SU-DHL-6 (cell line): ENCODE results near the gene C2orf49.

Source experiments
- H2AFZ ChIP-seq: fragments of 200-600 bp; sonication (generic); 2 replicates; pipeline ENCODE4 v1.6.1; 2014; ENCODE audit warnings: low read depth, mild to moderate bottlenecking, moderate library complexity, mixed read lengths, antibody characterized with exemption, low read length; ENCODE audit not compliant: severe bottlenecking
- H3F3A ChIP-seq: fragments of 200-600 bp; shearing (Covaris generic); 2 replicates; pipeline ENCODE4 v1.6.0; 2016; ENCODE audit warnings: antibody characterized with exemption, mild to moderate bottlenecking; ENCODE audit not compliant: insufficient read depth
- H3K27ac ChIP-seq: fragments of 200-600 bp; sonication (generic); 2 replicates; pipeline ENCODE4 v1.5.1; 2016; ENCODE audit warnings: low read depth, mild to moderate bottlenecking, low read length, moderate library complexity, mixed read lengths
- H3K27me3 ChIP-seq: fragments of 200-600 bp; sonication (generic), shearing (Covaris generic); 2 replicates; pipeline ENCODE4 v1.6.0; 2014; ENCODE audit warnings: mild to moderate bottlenecking, low read length
- H3K36me3 ChIP-seq: fragments of 200-600 bp; sonication (generic); 2 replicates; pipeline ENCODE4 v1.6.1; 2014; ENCODE audit warnings: mild to moderate bottlenecking, low read length, mixed read lengths
- H3K4me2 ChIP-seq: fragments of 300-600, 200-600 bp; shearing (Covaris generic), sonication (generic); 2 replicates; pipeline ENCODE4 v1.6.0; 2014; ENCODE audit warnings: low read length, low read depth, mild to moderate bottlenecking; ENCODE audit not compliant: poor library complexity, severe bottlenecking
- H3K4me3 ChIP-seq: fragments of 200-600 bp; sonication (generic); 2 replicates; pipeline ENCODE4 v1.5.1; 2014; ENCODE audit warnings: antibody characterized with exemption, low read length, mild to moderate bottlenecking, mixed read lengths; ENCODE audit not compliant: insufficient read depth, poor library complexity, severe bottlenecking
- H3K79me2 ChIP-seq: fragments of 200-600 bp; sonication (generic); 2 replicates; pipeline ENCODE4 v1.6.1; 2014; ENCODE audit warnings: mild to moderate bottlenecking, low read length, moderate library complexity; ENCODE audit not compliant: insufficient read depth
- H3K9ac ChIP-seq: fragments of 200-600 bp; sonication (generic); 2 replicates; pipeline ENCODE4 v1.7.0; 2014; ENCODE audit warnings: mild to moderate bottlenecking, low read length
- H3K9me2 ChIP-seq: fragments of 200-600 bp; sonication (generic); replicated peaks from 2 replicates; pipeline ENCODE4 v1.6.1; 2014; ENCODE audit warnings: low read length; ENCODE audit not compliant: insufficient read depth
- H3K9me3 ChIP-seq: fragments of 200-600 bp; sonication (generic); 2 replicates; pipeline ENCODE4 v1.6.1; 2014; ENCODE audit warnings: low read length, mixed read lengths; ENCODE audit not compliant: insufficient read depth
- H4K20me1 ChIP-seq: fragments of 200-600 bp; sonication (generic); 2 replicates; pipeline ENCODE4 v1.6.1; 2014; ENCODE audit warnings: low read depth, mild to moderate bottlenecking, antibody characterized with exemption, low read length, moderate library complexity, mixed read lengths
- EZH2phosphoT487 ChIP-seq: fragments of 200-600 bp; sonication (generic), shearing (Covaris generic); conservative IDR thresholded peaks from 2 replicates; pipeline ENCODE4 v1.6.1; 2018; ENCODE audit warnings: mild to moderate bottlenecking, antibody characterized with exemption, low read length, moderate library complexity, mixed read lengths
- TF ChIP-seq, protein P1 (sequence below): fragments of 200-600 bp; sonication (generic); IDR thresholded peaks from one replicate; pipeline ENCODE4 v1.5.1; 2017; ENCODE audit warnings: antibody characterized with exemption, mild to moderate bottlenecking, low read length, moderate library complexity; ENCODE audit not compliant: insufficient read depth, poor library complexity, severe bottlenecking

The C2orf49 gene

DNA sequence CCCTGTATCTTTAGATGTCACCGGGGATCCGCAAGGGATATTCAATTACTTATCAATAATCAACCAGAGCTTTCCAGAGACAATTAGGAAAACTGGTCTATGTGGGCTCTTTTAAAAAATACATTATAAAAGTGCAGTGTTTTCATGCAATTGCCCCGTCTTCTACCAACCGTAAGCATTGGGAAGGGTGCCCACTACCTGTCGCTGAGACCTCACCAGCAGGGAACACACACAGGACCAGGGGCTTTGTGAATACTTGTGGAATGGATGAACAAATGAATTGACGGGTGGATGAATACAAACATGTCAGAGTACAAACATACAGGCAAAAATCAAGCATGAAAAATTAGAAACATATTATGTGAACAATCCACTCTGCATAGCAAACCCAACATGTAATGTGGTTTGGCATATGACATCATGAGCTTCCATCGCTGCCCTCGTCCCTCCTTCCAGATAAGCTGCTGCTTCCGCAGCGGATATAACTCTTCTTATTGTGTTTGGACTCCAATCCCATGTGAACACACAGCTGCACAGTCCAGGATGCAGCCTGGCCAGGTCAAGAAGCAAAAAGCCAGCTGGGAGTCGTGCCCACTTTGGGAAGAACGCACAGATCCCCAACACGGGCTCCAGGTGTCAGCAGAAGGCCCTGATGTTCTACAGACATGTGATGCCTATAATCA lies 56.2 kb downstream of the C2orf49 start:
- no peak overlapping the region for H3K4me2 ChIP-seq
- H3F3A ChIP-seq: no peaks in the 10 kb centered on the region
- no peaks in the 10 kb centered on the region for H3K27me3 ChIP-seq
- no peak overlapping the region for H3K4me3 ChIP-seq
- H3K79me2 ChIP-seq: no peaks in the 10 kb centered on the region
- no peaks in the 10 kb centered on the region for H3K36me3 ChIP-seq
- H3K27ac ChIP-seq: no peak overlapping the region
- H2AFZ ChIP-seq: no peak overlapping the region
- no peaks in the 10 kb centered on the region for H3K9me3 ChIP-seq
- TF ChIP-seq EZH2phosphoT487: no peak
- TF ChIP-seq, protein P1, sequence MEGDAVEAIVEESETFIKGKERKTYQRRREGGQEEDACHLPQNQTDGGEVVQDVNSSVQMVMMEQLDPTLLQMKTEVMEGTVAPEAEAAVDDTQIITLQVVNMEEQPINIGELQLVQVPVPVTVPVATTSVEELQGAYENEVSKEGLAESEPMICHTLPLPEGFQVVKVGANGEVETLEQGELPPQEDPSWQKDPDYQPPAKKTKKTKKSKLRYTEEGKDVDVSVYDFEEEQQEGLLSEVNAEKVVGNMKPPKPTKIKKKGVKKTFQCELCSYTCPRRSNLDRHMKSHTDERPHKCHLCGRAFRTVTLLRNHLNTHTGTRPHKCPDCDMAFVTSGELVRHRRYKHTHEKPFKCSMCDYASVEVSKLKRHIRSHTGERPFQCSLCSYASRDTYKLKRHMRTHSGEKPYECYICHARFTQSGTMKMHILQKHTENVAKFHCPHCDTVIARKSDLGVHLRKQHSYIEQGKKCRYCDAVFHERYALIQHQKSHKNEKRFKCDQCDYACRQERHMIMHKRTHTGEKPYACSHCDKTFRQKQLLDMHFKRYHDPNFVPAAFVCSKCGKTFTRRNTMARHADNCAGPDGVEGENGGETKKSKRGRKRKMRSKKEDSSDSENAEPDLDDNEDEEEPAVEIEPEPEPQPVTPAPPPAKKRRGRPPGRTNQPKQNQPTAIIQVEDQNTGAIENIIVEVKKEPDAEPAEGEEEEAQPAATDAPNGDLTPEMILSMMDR: no peak
- no peaks in the 10 kb centered on the region for H3K9me2 ChIP-seq
- H3K9ac ChIP-seq: no peak overlapping the region
- H4K20me1 ChIP-seq: no peaks in the 10 kb centered on the region

DNA sequence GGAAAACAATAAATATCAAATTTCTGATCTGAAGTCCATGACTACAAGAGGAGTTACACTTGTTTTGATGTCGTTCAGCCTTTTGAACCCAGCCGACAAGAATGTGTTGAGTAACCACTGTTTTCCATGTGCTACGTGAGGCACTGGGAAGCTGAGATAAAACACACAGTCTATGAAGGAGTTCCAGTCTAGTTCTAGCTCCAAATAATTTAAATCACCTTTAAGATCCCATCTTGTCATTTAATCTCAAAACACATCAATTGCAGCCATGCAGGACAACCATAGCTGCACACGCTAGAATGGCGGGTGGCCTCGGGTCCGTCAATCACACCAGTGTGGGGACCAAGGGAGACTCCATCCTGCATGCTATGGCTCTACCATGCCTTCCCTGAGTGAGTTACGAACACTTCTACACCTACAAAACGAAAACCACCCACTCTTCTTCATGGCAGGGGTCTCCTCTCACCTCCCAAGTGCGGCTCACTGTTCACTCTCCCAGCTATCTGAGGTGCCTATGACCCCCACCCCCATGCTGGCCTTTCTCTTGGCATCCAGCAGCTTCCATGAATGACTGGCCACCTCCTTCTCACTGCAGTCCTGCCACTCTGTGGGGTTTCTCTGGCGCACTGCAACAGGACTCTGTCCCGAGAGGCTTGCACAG lies 57.7 kb downstream of the C2orf49 start:
- Histone ChIP-seq H3K27ac (no peak overlapping the region), H3K36me3 (no peaks in the 10 kb centered on the region), H3F3A (no peaks in the 10 kb centered on the region), H4K20me1 (no peaks in the 10 kb centered on the region), H3K9ac (no peak overlapping the region), H3K4me2 (no peak overlapping the region), H3K9me2 (no peaks in the 10 kb centered on the region), H3K4me3 (no peak overlapping the region), H2AFZ (no peak overlapping the region), H3K27me3 (no peaks in the 10 kb centered on the region), H3K9me3 (no peaks in the 10 kb centered on the region), H3K79me2 (no peaks in the 10 kb centered on the region)
- TF ChIP-seq EZH2phosphoT487: no peak
- TF ChIP-seq, protein P1: no peak

DNA sequence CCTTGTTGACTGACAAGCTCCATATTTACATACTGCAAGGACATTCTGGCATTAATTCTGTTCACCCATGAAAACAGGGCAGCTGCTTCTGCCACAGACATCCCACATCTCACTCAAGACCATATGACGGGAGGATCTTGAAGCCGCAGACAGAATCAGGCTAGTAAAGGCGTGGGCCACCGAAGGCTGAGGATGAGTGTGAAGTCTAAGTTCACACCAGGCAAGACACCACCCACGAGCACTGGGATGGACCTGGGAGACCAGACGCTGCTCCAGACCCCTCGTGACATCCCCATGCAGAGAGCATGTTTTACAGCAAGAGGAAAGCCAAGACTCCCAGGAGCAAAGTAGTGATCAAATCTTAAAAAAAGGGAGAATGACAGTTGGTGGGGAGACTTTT lies 58.4 kb downstream of the C2orf49 start:
- Histone ChIP-seq H3K9me3 (no peaks in the 10 kb centered on the region), H3K4me2 (no peak overlapping the region)

More for the DNA sequence above, 58.4 kb downstream of the C2orf49 start:
- H3K27ac ChIP-seq: no peak overlapping the region
- TF ChIP-seq, protein P1: no peak
- TF ChIP-seq EZH2phosphoT487: no peak
- no peaks in the 10 kb centered on the region for H3K79me2 ChIP-seq
- no peak overlapping the region for H3K9ac ChIP-seq
- no peaks in the 10 kb centered on the region for H4K20me1 ChIP-seq
- H3K9me2 ChIP-seq: no peaks in the 10 kb centered on the region
- no peaks in the 10 kb centered on the region for H3F3A ChIP-seq
- H3K36me3 ChIP-seq: no peaks in the 10 kb centered on the region
- H2AFZ ChIP-seq: no peak overlapping the region
- no peaks in the 10 kb centered on the region for H3K27me3 ChIP-seq
- H3K4me3 ChIP-seq: no peak overlapping the region
